Calu3 (cell line): ENCODE results near the gene CMC1. TPM values are rescaled to one million over a fixed set of nuclear protein-coding genes. Genes with fewer than 3 reads are reported as not detected.

Source experiments
- BruUV-seq: library from RNA; stranded (reverse); fragments of 400-500 nt; replicated peaks from 2 replicates; lab custom pipeline; 2021; lab: Mats Ljungman, UMichigan
- CTCF ChIA-PET: fragments of 300-600 bp; sonication (Branson Sonifier 250); formaldehyde crosslinking; loops from one replicate; lab custom pipeline; 2022; ENCODE audit warnings: antibody characterized with exemption; lab: Charles Lee
- DNase-seq: peaks from one replicate; pipeline ENCODE4 v3.0.0; 2022
- H3K27ac Mint-ChIP-seq: one replicate; pipeline ENCODE4 v1.8.0; 2022; ENCODE audit warnings: mixed read lengths; ENCODE audit not compliant: unreplicated experiment
- H3K27me3 Mint-ChIP-seq: one replicate; pipeline ENCODE4 v1.8.0; 2022; ENCODE audit warnings: mixed read lengths; ENCODE audit not compliant: unreplicated experiment
- H3K36me3 Mint-ChIP-seq: one replicate; pipeline ENCODE4 v1.8.0; 2022; ENCODE audit warnings: mild to moderate bottlenecking, moderate library complexity, mixed read lengths; ENCODE audit not compliant: insufficient read depth, unreplicated experiment
- H3K4me1 Mint-ChIP-seq: one replicate; pipeline ENCODE4 v1.8.0; 2022; ENCODE audit warnings: mild to moderate bottlenecking, low read depth, mixed read lengths; ENCODE audit not compliant: unreplicated experiment
- H3K4me3 Mint-ChIP-seq: one replicate; pipeline ENCODE4 v1.8.0; 2022; ENCODE audit warnings: mild to moderate bottlenecking, low read depth, moderate library complexity, mixed read lengths; ENCODE audit not compliant: unreplicated experiment
- H3K9me3 Mint-ChIP-seq: one replicate; pipeline ENCODE4 v1.8.0; 2022; ENCODE audit warnings: low read depth, mixed read lengths; ENCODE audit not compliant: unreplicated experiment
- CTCF ChIP-seq: fragments of 200-600 bp; IDR thresholded peaks from one replicate; pipeline ENCODE4 v1.8.0; 2022; ENCODE audit warnings: antibody characterized with exemption; ENCODE audit not compliant: unreplicated experiment
- intact Hi-C: fragments of 100-400 bp; cut with micrococcal nuclease; formaldehyde crosslinking; loops from one replicate; pipeline ENCODE4 v1.10.0; 2022; ENCODE audit not compliant: unreplicated experiment
- total RNA-seq: library from RNA; stranded (reverse); gene quantifications from 2 replicates; pipeline ENCODE4 v1.2.3, GENCODE V29; 2022

The CMC1 gene
- total RNA-seq, 1 experiment from 2014 or later, result 32.0 TPM

- Mint-ChIP-seq H3K27me3 (no peaks in the 10 kb centered on the region), H3K4me3 (no peak overlapping the region), H3K27ac (no peak overlapping the region), H3K36me3 (no peaks in the 10 kb centered on the region), H3K9me3 (no peaks in the 10 kb centered on the region), H3K4me1 (no peaks in the 10 kb centered on the region)
- no peak for DNase-seq
- TF ChIP-seq CTCF, result no peak
- BruUV-seq, result no TSS peak
- intact Hi-C loops, result no loop called here
- CTCF ChIA-PET, result no interaction called here
These were observed 15.4 kb upstream of the CMC1 start for GRCh38 chr3:28226020-28226419.

- Mint-ChIP-seq H3K9me3 (peaks cover 2% of the 10 kb centered on the region), H3K4me1 (no peaks in the 10 kb centered on the region), H3K4me3 (no peak overlapping the region), H3K36me3 (no peaks in the 10 kb centered on the region), H3K27ac (no peak overlapping the region), H3K27me3 (no peaks in the 10 kb centered on the region)
- DNase-seq, result no peak
- BruUV-seq, result no TSS peak
- CTCF ChIA-PET, result no interaction called here
- TF ChIP-seq CTCF, result no peak
- intact Hi-C loops, result no loop called here
These were observed 12.8 kb upstream of the CMC1 start for GRCh38 chr3:28228623-28229022.

- Mint-ChIP-seq H3K36me3 (no peaks in the 10 kb centered on the region), H3K9me3 (peaks cover 2% of the 10 kb centered on the region)
These were observed 8.8 kb upstream of the CMC1 start for GRCh38 chr3:28232659-28233058.

GRCh38 chr3:28234454-28234853, 7.0 kb upstream of the CMC1 start:
- CTCF ChIA-PET, result no interaction called here
- H3K27me3 Mint-ChIP-seq, result no peaks in the 10 kb centered on the region

More at GRCh38 chr3:28232659-28233058, 8.8 kb upstream of the CMC1 start:
- no peak for TF ChIP-seq CTCF
- Mint-ChIP-seq H3K27ac (no peak overlapping the region), H3K4me1 (no peaks in the 10 kb centered on the region), H3K4me3 (no peak overlapping the region), H3K27me3 (no peaks in the 10 kb centered on the region)
- intact Hi-C loops, result no loop called here
- no peak for DNase-seq
- CTCF ChIA-PET, result no interaction called here
- no TSS peak for BruUV-seq

More at GRCh38 chr3:28234454-28234853, 7.0 kb upstream of the CMC1 start:
- no peak for DNase-seq
- BruUV-seq, result no TSS peak
- Mint-ChIP-seq H3K9me3 (peaks cover 2% of the 10 kb centered on the region), H3K4me1 (no peaks in the 10 kb centered on the region), H3K4me3 (no peak overlapping the region), H3K27ac (no peak overlapping the region), H3K36me3 (no peaks in the 10 kb centered on the region)
- intact Hi-C loops, result no loop called here
- TF ChIP-seq CTCF, result no peak
